ENCODE measurements around the gene UNKL. TPM values are rescaled to one million over a fixed set of nuclear protein-coding genes. Genes with fewer than 3 reads are reported as not detected.
A peak's percentile ranks its signal among the peaks of the same experiment; 100 is the strongest.

UNKL gene
- total and polyA plus RNA-seq, 2 of the 8 experiments (the other 6 are each of a cell fraction or from before 2014, with no cell fraction given) = 25.1 to 31.8 TPM

DNA sequence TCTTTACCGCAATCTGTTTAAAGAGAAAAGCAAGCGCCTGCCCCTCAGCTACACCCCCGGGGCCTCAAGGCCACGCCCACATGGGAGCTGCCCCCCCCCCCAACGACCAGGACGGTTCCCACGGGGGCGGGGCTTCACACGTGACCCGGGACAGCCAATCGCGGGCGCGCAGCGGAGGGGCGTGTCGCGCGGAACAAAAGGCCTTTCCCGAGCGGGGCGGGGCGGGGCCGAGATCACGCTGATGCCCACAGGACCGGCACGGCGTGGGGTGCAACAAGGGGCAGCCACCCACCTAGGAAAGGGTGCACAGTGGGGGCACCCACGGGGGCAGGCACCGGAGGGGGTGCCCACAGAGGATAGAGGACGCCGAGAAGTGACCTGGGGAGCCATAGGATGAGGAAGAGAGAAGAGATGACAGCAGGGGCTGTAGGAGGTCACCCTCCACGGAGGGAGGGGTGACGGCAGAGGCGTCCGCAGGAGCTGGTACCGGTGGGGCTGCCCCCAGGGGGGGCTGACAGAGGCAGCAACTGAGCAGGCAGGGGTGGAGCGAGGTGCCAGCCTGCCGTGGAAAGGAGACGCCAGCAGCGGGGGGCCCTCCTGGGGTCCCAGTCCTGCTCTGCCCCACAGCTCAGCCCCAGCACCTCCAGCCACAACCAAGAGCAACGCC lies 6.2 kb downstream of the UNKL start:
- Histone ChIP-seq H2BK15ac (ENCODE audit: low read length) (no peak overlapping the region), H3K4ac (replicated peaks; ENCODE audit: insufficient read length, low read depth, low read length) (no peak overlapping the region), H4K91ac (replicated peaks; ENCODE audit: insufficient read length, low read length) (no peak overlapping the region), H3K9me3 (ENCODE audit: insufficient read depth in 2 of 2, low read depth in 1 of 2, low read length in 1 of 2) (no peaks in the 10 kb centered on the region), H3K56ac (replicated peaks; ENCODE audit: insufficient read length, low read depth, low read length) (no peak overlapping the region), H3K4me1 (replicated peaks in 1 of 4; ENCODE audit: control insufficient read depth in 3 of 4, insufficient read depth in 4 of 4, low read length in 3 of 4) (no peaks in the 10 kb centered on the region), H3K4me3 (ENCODE audit: extremely low read depth in 1 of 4, insufficient read depth in 2 of 4, low read depth in 3 of 4, low read length in 4 of 4) (peak overlapping the region; percentile 54 to 76 (median 58)), H3K18ac (ENCODE audit: extremely low read depth, low read length) (no peak overlapping the region), H3K9ac (replicated peaks in 1 of 4; ENCODE audit: extremely low read depth in 1 of 4, low read depth in 3 of 4, low read length in 3 of 4) (peak overlapping the region in 1 of 4 experiments; percentile 32; a peak in 2 of 7 replicates), H2BK20ac (ENCODE audit: low read length) (no peak overlapping the region), H2AFZ (ENCODE audit: low read length) (no peak overlapping the region), H3K36me3 (ENCODE audit: control insufficient read depth in 2 of 4, insufficient read depth in 4 of 4, low read length in 3 of 4) (no peaks in the 10 kb centered on the region; a peak in 3 of 8 replicates), H4K5ac (ENCODE audit: insufficient read length, low read depth, low read length) (no peak overlapping the region), H3K23me2 (ENCODE audit: low read depth, low read length) (peaks cover 2% of the 10 kb centered on the region; the same call in 1 of the 2 replicates), H2BK12ac (ENCODE audit: low read depth, low read length) (no peak overlapping the region), H3K27ac (ENCODE audit: low read depth, low read length) (no peak overlapping the region), H3K27me3 (replicated peaks in 1 of 4; ENCODE audit: control insufficient read depth in 3 of 4, extremely low read depth in 1 of 4, insufficient read depth in 3 of 4, low read length in 3 of 4) (no peaks in the 10 kb centered on the region), H3K79me2 (ENCODE audit: control insufficient read depth in 1 of 2, insufficient read depth in 2 of 2, low read length in 2 of 2) (peaks cover 0 to 23% of the 10 kb centered on the region in 2 experiments; a peak in 2 of 4 replicates), H3K4me2 (ENCODE audit: insufficient read depth in 1 of 2, low read depth in 2 of 2, low read length in 2 of 2) (peak overlapping the region; percentile 59 to 95), H4K8ac (ENCODE audit: extremely low read depth, insufficient read depth, low read length) (peak overlapping the region; percentile 51; the same call in 1 of the 2 replicates), H2AK5ac (ENCODE audit: low read depth, low read length) (no peak overlapping the region), H4K20me1 (replicated peaks in 1 of 2; ENCODE audit: control insufficient read depth in 1 of 2, insufficient read depth in 2 of 2, low read length in 2 of 2) (peaks cover 2 to 18% of the 10 kb centered on the region in 2 experiments), H3K14ac (ENCODE audit: insufficient read length) (no peak overlapping the region), H2BK5ac (ENCODE audit: low read depth, low read length) (no peak overlapping the region), H3K79me1 (ENCODE audit: low read depth, low read length) (peaks cover 9% of the 10 kb centered on the region; the same call in 1 of the 2 replicates), H2BK120ac (replicated peaks; ENCODE audit: low read depth, low read length) (no peak overlapping the region), H3K23ac (ENCODE audit: insufficient read length) (no peak overlapping the region)
- 21% methylated on average over 12 of the region's 42 CpGs; no CpG with 5 or more reads in 1 of the 2 experiments for WGBS, 2 experiments (ENCODE audit: extremely low coverage in 1 of 2, insufficient coverage in 1 of 2, insufficient read length in 1 of 2, insufficient replicate concordance in 2 of 2, low coverage in 1 of 2, low lambda C conversion rate in 2 of 2, missing lambda C conversion rate in 1 of 2)
- ChIA-PET POLR2A (ENCODE audit: partially characterized antibody) (interaction anchor here (0.5 to 1.5 kb wide), 7 partner anchors 10 to 42 kb away, joined by 3 to 6 read pairs (median 4); partner anchors contain the start of gene UQCC4), CTCF (ENCODE audit: partially characterized antibody) (interaction anchor here (0.6 to 1.6 kb wide), 7 partner anchors 29 to 715 kb away, joined by 3 to 10 read pairs (median 4); no protein-coding TSS in a partner anchor)
- DNase-seq (ENCODE audit: low read depth in 1 of 2, low spot score in 2 of 2) = peak; percentile 38 to 99
- no peak for FAIRE-seq
